T-helper 2 cell treated with Interferon-gamma antibody and Interleukin-4, amounts not matched to agents 5 μg/mL and 100 μg/mL, for 36 hours (primary cell): ENCODE data around the gene XRCC1.
"Not testable (repeated sequence)": the region's sequence is repeated elsewhere in the genome, so short reads cannot be mapped to it uniquely, and the experiment has no call there.

Experiments used
- DNase-seq: peaks from one replicate; pipeline ENCODE4 v3.0.0; 2021; ENCODE audit warnings: low spot score
- H3K27ac Mint-ChIP-seq: one replicate; pipeline ENCODE4 v1.8.0; 2021; ENCODE audit warnings: mild to moderate bottlenecking, mixed read lengths
- H3K27me3 Mint-ChIP-seq: one replicate; pipeline ENCODE4 v1.8.0; 2021; ENCODE audit warnings: low read depth, mixed read lengths
- H3K36me3 Mint-ChIP-seq: one replicate; pipeline ENCODE4 v1.8.0; 2021; ENCODE audit warnings: low read depth, mixed read lengths
- H3K4me1 Mint-ChIP-seq: one replicate; pipeline ENCODE4 v1.8.0; 2021; ENCODE audit warnings: low read depth, mixed read lengths
- H3K4me3 Mint-ChIP-seq: one replicate; pipeline ENCODE4 v1.8.0; 2022; ENCODE audit warnings: mild to moderate bottlenecking, moderate library complexity, mixed read lengths
- H3K9me3 Mint-ChIP-seq: one replicate; pipeline ENCODE4 v1.8.0; 2021; ENCODE audit warnings: mixed read lengths

The XRCC1 gene

GRCh38 chr19:43552616-43553015 is 22.7 kb downstream of the XRCC1 start:
- H3K27me3 Mint-ChIP-seq: no peaks in the 10 kb centered on the region
- H3K27ac Mint-ChIP-seq: no peak overlapping the region
- no peaks in the 10 kb centered on the region for H3K9me3 Mint-ChIP-seq
- no peak for DNase-seq
- H3K4me3 Mint-ChIP-seq: no peak overlapping the region
- peaks cover 8% of the 10 kb centered on the region for H3K4me1 Mint-ChIP-seq
- H3K36me3 Mint-ChIP-seq: peaks cover 26% of the 10 kb centered on the region

GRCh38 chr19:43552198-43552450 is 23.2 kb downstream of the XRCC1 start:
- H3K27ac Mint-ChIP-seq: no peak overlapping the region
- H3K36me3 Mint-ChIP-seq: peaks cover 22% of the 10 kb centered on the region
- H3K4me3 Mint-ChIP-seq: no peak overlapping the region
- no peaks in the 10 kb centered on the region for H3K9me3 Mint-ChIP-seq
- H3K27me3 Mint-ChIP-seq: no peaks in the 10 kb centered on the region
- no peak for DNase-seq
- H3K4me1 Mint-ChIP-seq: peaks cover 8% of the 10 kb centered on the region

- H3K4me3 Mint-ChIP-seq: no peak overlapping the region
- H3K27ac Mint-ChIP-seq: no peak overlapping the region
These were observed 23.7 kb downstream of the XRCC1 start for GRCh38 chr19:43551399-43552197.

GRCh38 chr19:43548706-43549105 is 26.6 kb downstream of the XRCC1 start:
- Mint-ChIP-seq H3K4me1 (no peaks in the 10 kb centered on the region), H3K27me3 (no peaks in the 10 kb centered on the region), H3K27ac (no peak overlapping the region), H3K9me3 (no peaks in the 10 kb centered on the region), H3K4me3 (no peak overlapping the region), H3K36me3 (peaks cover 21% of the 10 kb centered on the region)
- no peak for DNase-seq

More at GRCh38 chr19:43551399-43552197, 23.7 kb downstream of the XRCC1 start:
- Mint-ChIP-seq H3K9me3 (no peaks in the 10 kb centered on the region), H3K36me3 (peaks cover 22% of the 10 kb centered on the region), H3K4me1 (peaks cover 8% of the 10 kb centered on the region), H3K27me3 (no peaks in the 10 kb centered on the region)
- DNase-seq: no peak

GRCh38 chr19:43547926-43548325 is 27.4 kb downstream of the XRCC1 start:
- not testable (repeated sequence) for H3K27me3 Mint-ChIP-seq, DNase-seq, H3K9me3 Mint-ChIP-seq, H3K27ac Mint-ChIP-seq, H3K4me3 Mint-ChIP-seq, H3K4me1 Mint-ChIP-seq
- H3K36me3 Mint-ChIP-seq: peaks cover 28% of the 10 kb centered on the region

GRCh38 chr19:43546581-43546980 is 28.7 kb downstream of the XRCC1 start:
- no peak overlapping the region for H3K27ac Mint-ChIP-seq
- peaks cover 29% of the 10 kb centered on the region for H3K36me3 Mint-ChIP-seq
- no peaks in the 10 kb centered on the region for H3K9me3 Mint-ChIP-seq
- H3K27me3 Mint-ChIP-seq: no peaks in the 10 kb centered on the region
- H3K4me1 Mint-ChIP-seq: no peaks in the 10 kb centered on the region
- no peak overlapping the region for H3K4me3 Mint-ChIP-seq
- DNase-seq: no peak

- H3K4me3 Mint-ChIP-seq: no peak overlapping the region
- DNase-seq: no peak
- no peak overlapping the region for H3K27ac Mint-ChIP-seq
- H3K36me3 Mint-ChIP-seq: peaks cover 27% of the 10 kb centered on the region
- H3K9me3 Mint-ChIP-seq: no peaks in the 10 kb centered on the region
- H3K27me3 Mint-ChIP-seq: no peaks in the 10 kb centered on the region
- no peaks in the 10 kb centered on the region for H3K4me1 Mint-ChIP-seq
These were observed 29.3 kb downstream of the XRCC1 start for GRCh38 chr19:43545981-43546380.

GRCh38 chr19:43545276-43545675 is 30.1 kb downstream of the XRCC1 start:
- H3K27ac Mint-ChIP-seq: no peak overlapping the region
- DNase-seq: no peak
- H3K4me3 Mint-ChIP-seq: no peak overlapping the region
- H3K27me3 Mint-ChIP-seq: no peaks in the 10 kb centered on the region
- H3K9me3 Mint-ChIP-seq: no peaks in the 10 kb centered on the region
- no peaks in the 10 kb centered on the region for H3K4me1 Mint-ChIP-seq
- H3K36me3 Mint-ChIP-seq: peaks cover 26% of the 10 kb centered on the region

- DNase-seq: no peak
- Mint-ChIP-seq H3K4me3 (no peak overlapping the region), H3K27me3 (no peaks in the 10 kb centered on the region), H3K36me3 (peaks cover 35% of the 10 kb centered on the region), H3K27ac (no peak overlapping the region), H3K4me1 (no peaks in the 10 kb centered on the region), H3K9me3 (peaks cover 3% of the 10 kb centered on the region)
These were observed 31.2 kb downstream of the XRCC1 start for GRCh38 chr19:43544077-43544476.

GRCh38 chr19:43541920-43542650 is 33.2 kb downstream of the XRCC1 start:
- Mint-ChIP-seq H3K27me3 (no peaks in the 10 kb centered on the region), H3K4me3 (no peak overlapping the region), H3K9me3 (peaks cover 5% of the 10 kb centered on the region), H3K27ac (no peak overlapping the region), H3K4me1 (no peaks in the 10 kb centered on the region), H3K36me3 (peaks cover 47% of the 10 kb centered on the region)
- no peak for DNase-seq

- Mint-ChIP-seq H3K4me3 (no peak overlapping the region), H3K4me1 (peaks cover 1% of the 10 kb centered on the region)
These were observed 34.9 kb downstream of the XRCC1 start for GRCh38 chr19:43540381-43540780.

GRCh38 chr19:43538922-43539321 is 36.4 kb downstream of the XRCC1 start:
- no peak overlapping the region for H3K27ac Mint-ChIP-seq

More at GRCh38 chr19:43540381-43540780, 34.9 kb downstream of the XRCC1 start:
- peaks cover 51% of the 10 kb centered on the region for H3K36me3 Mint-ChIP-seq
- no peaks in the 10 kb centered on the region for H3K27me3 Mint-ChIP-seq
- H3K27ac Mint-ChIP-seq: no peak overlapping the region
- peaks cover 5% of the 10 kb centered on the region for H3K9me3 Mint-ChIP-seq
- DNase-seq: no peak

GRCh38 chr19:43534816-43535761 is 40.2 kb downstream of the XRCC1 start:
- H3K4me3 Mint-ChIP-seq: peak overlapping the region; percentile 49
- H3K36me3 Mint-ChIP-seq: peaks cover 25% of the 10 kb centered on the region
- peak overlapping the region; percentile 75 for H3K27ac Mint-ChIP-seq
- H3K27me3 Mint-ChIP-seq: no peaks in the 10 kb centered on the region
- DNase-seq: no peak
- peaks cover 5% of the 10 kb centered on the region for H3K9me3 Mint-ChIP-seq
- H3K4me1 Mint-ChIP-seq: peaks cover 13% of the 10 kb centered on the region

More at GRCh38 chr19:43538922-43539321, 36.4 kb downstream of the XRCC1 start:
- Mint-ChIP-seq H3K9me3 (peaks cover 5% of the 10 kb centered on the region), H3K4me3 (no peak overlapping the region), H3K4me1 (peaks cover 4% of the 10 kb centered on the region), H3K27me3 (no peaks in the 10 kb centered on the region), H3K36me3 (peaks cover 45% of the 10 kb centered on the region)
- DNase-seq: no peak
